GM12878 (cell line): ENCODE measurements around the gene LPIN2. TPM values are rescaled to one million over a fixed set of nuclear protein-coding genes. Genes with fewer than 3 reads are reported as not detected.

Source experiments
- ATAC-seq: fragments of 200-7000 bp; cut with Tn5 transposase; 3 replicates; pipeline ENCODE4 v1.9.1; 2020; ENCODE audit warnings: mild to moderate bottlenecking, moderate library complexity
- BruUV-seq: library from RNA; stranded (reverse); fragments of 400-500 nt; replicated peaks from 2 replicates; lab custom pipeline; 2021; lab: Mats Ljungman, UMichigan
- CTCF ChIA-PET: fragments of 300-600 bp; sonication (Branson Sonifier 250); formaldehyde crosslinking; extraction: SDS; loops from one replicate; lab custom pipeline; 2021; ENCODE audit warnings: inconsistent platforms; lab: Yijun Ruan, JAX
- POLR2A ChIA-PET: fragments of 350-600 bp; formaldehyde crosslinking; extraction: SDS; loops from one replicate; lab custom pipeline; 2021; ENCODE audit warnings: inconsistent platforms; lab: Charles Lee
- RAD21 ChIA-PET: fragments of 300-600 bp; sonication (Branson Sonifier 250); formaldehyde crosslinking; loops from one replicate; lab custom pipeline; 2023; ENCODE audit warnings: antibody characterized with exemption; ENCODE audit not compliant: unreplicated experiment; lab: Charles Lee
- SMC1A ChIA-PET: fragments of 300-600 bp; sonication (Branson Sonifier 250); formaldehyde crosslinking; loops from one replicate; lab custom pipeline; 2023; ENCODE audit not compliant: unreplicated experiment, uncharacterized antibody; lab: Charles Lee
- DNase-seq: peaks from one replicate; pipeline ENCODE4 v3.0.0-alpha.2; 2011; ENCODE audit warnings: low read depth, low spot score
- FAIRE-seq: peaks from 3 replicates; lab custom pipeline; 2011; peaks lifted over from hg19 to GRCh38; lab: Jason Lieb, UNC
- H2AFZ ChIP-seq: 2 replicates; pipeline ENCODE4 v1.6.0; 2011; ENCODE audit warnings: low read depth, low read length, control low read depth; ENCODE audit not compliant: control insufficient read depth
- H3K27ac ChIP-seq: 2 replicates; pipeline ENCODE4 v1.5.1; 2011; ENCODE audit warnings: control low read depth; ENCODE audit not compliant: control insufficient read depth, insufficient read depth
- H3K27me3 ChIP-seq, 2 experiments: replicated peaks in 1 of 2; 2 replicates each; pipeline versions ENCODE4 v1.6.0 to v1.6.1; 2011; ENCODE audit warnings: low read length in 1 of 2; ENCODE audit not compliant: control insufficient read depth in 2 of 2, insufficient read depth in 2 of 2
- H3K36me3 ChIP-seq, 2 experiments: 2 replicates each; pipeline ENCODE4 v1.5.1; 2011; ENCODE audit warnings: low read length in 1 of 2; ENCODE audit not compliant: control insufficient read depth in 2 of 2, insufficient read depth in 2 of 2
- H3K4me1 ChIP-seq: 2 replicates; pipeline ENCODE4 v1.6.1; 2011; ENCODE audit warnings: mild to moderate bottlenecking, low read length, moderate library complexity, mixed read lengths; ENCODE audit not compliant: control insufficient read depth, insufficient read depth
- H3K4me2 ChIP-seq: 2 replicates; pipeline ENCODE4 v1.6.0; 2011; ENCODE audit warnings: control low read depth; ENCODE audit not compliant: control insufficient read depth, insufficient read depth
- H3K4me3 ChIP-seq: fragments of 200-600 bp; sonication (generic); 2 replicates; pipeline ENCODE4 v1.5.1; 2016
- H3K79me2 ChIP-seq: 2 replicates; pipeline ENCODE4 v1.6.0; 2011; ENCODE audit warnings: low read length; ENCODE audit not compliant: control insufficient read depth, insufficient read depth
- H3K9ac ChIP-seq: 2 replicates; pipeline ENCODE4 v1.8.0; 2011; ENCODE audit warnings: low read length, control low read depth, mixed read lengths; ENCODE audit not compliant: control insufficient read depth, insufficient read depth
- H3K9me3 ChIP-seq: replicated peaks from 3 replicates; pipeline ENCODE4 v1.5.1; 2011; ENCODE audit warnings: mild to moderate bottlenecking, low read length; ENCODE audit not compliant: control insufficient read depth, insufficient read depth
- H4K20me1 ChIP-seq: 2 replicates; pipeline ENCODE4 v1.6.0; 2011; ENCODE audit not compliant: control insufficient read depth, insufficient read depth
- CREB1 ChIP-seq: IDR thresholded peaks from 2 replicates; pipeline ENCODE4 v1.6.1; 2012; ENCODE audit warnings: low read depth, mild to moderate bottlenecking, inconsistent platforms
- EGR1 ChIP-seq, 2 experiments: IDR thresholded peaks; 1 replicate in 1 of 2; 2 replicates in 1 of 2; pipeline ENCODE4 v1.6.1; 2011 to 2012; ENCODE audit warnings: low read depth in 2 of 2, low read length in 2 of 2, borderline replicate concordance in 1 of 2, mild to moderate bottlenecking in 1 of 2, moderate library complexity in 1 of 2
- EP300 ChIP-seq, 2 experiments: fragments of 150-350 bp in 1 of 2; IDR thresholded peaks; 2 replicates each; pipeline ENCODE4 v1.6.1; 2011 to 2012; ENCODE audit warnings: low read depth in 2 of 2, low read length in 2 of 2, borderline replicate concordance in 1 of 2, improper control_type of control experiment in 1 of 2, inconsistent platforms in 1 of 2; ENCODE audit not compliant: control insufficient read depth in 1 of 2
- ESRRA ChIP-seq: IDR thresholded peaks from 2 replicates; pipeline ENCODE4 v1.6.1; 2012; ENCODE audit warnings: mild to moderate bottlenecking, low read length, improper control_type of control experiment
- HDAC2 ChIP-seq: fragments of 200-600 bp; sonication (generic); IDR thresholded peaks from 2 replicates; pipeline ENCODE4 v1.6.1; 2017
- IRF4 ChIP-seq: IDR thresholded peaks from 2 replicates; pipeline ENCODE4 v1.6.1; 2011; ENCODE audit warnings: low read depth, low read length
- MTA2 ChIP-seq: fragments of 450-650 bp; IDR thresholded peaks from 2 replicates; pipeline ENCODE4 v1.6.1; 2016; ENCODE audit warnings: low read depth, mild to moderate bottlenecking, moderate library complexity
- NR2C1 ChIP-seq: fragments of 450-650 bp; IDR thresholded peaks from 2 replicates; pipeline ENCODE4 v1.6.1; 2017; ENCODE audit warnings: antibody characterized with exemption, mild to moderate bottlenecking, moderate library complexity
- NR2C2 ChIP-seq: IDR thresholded peaks from 2 replicates; pipeline ENCODE4 v1.6.1; 2011; ENCODE audit warnings: borderline replicate concordance, low read depth; ENCODE audit not compliant: control insufficient read depth, insufficient read length
- NR2F1 ChIP-seq: fragments of 450-650 bp; conservative IDR thresholded peaks from 2 replicates; pipeline ENCODE4 v1.6.1; 2017; ENCODE audit warnings: mild to moderate bottlenecking
- POLR2A ChIP-seq: IDR thresholded peaks from 2 replicates; pipeline ENCODE4 v1.6.1; 2011; ENCODE audit warnings: low read depth, mild to moderate bottlenecking, low read length
- SMAD1 ChIP-seq: fragments of 450-650 bp; IDR thresholded peaks from 2 replicates; pipeline ENCODE4 v1.6.1; 2018; ENCODE audit warnings: mild to moderate bottlenecking, low read depth; ENCODE audit not compliant: partially characterized antibody
- SMAD5 ChIP-seq: IDR thresholded peaks from 2 replicates; pipeline ENCODE4 v1.6.1; 2016; ENCODE audit warnings: antibody characterized with exemption, low read depth
- SREBF1 ChIP-seq: IDR thresholded peaks from 2 replicates; pipeline ENCODE4 v1.6.1; 2012; ENCODE audit warnings: mild to moderate bottlenecking, low read length
- ZNF384 ChIP-seq: IDR thresholded peaks from 2 replicates; pipeline ENCODE4 v1.6.1; 2012; ENCODE audit warnings: low read depth, mild to moderate bottlenecking, low read length, improper control_type of control experiment, borderline replicate concordance
- WGBS: methylation state at CpG from one replicate; pipeline ENCODE4 v1.1.6; 2016; ENCODE audit warnings: low lambda C conversion rate; ENCODE audit not compliant: insufficient replicate concordance, insufficient coverage; ENCODE audit errors: missing lambda C conversion rate; 5-methylcytosine and 5-hydroxymethylcytosine counted together
- in situ Hi-C: fragments of 300-500 bp; cut with MboI; formaldehyde crosslinking; loops from 9 replicates; pipeline ENCODE4 v1.14.3; 2018; ENCODE audit warnings: mixed read lengths
- intact Hi-C: fragments of 100-400 bp; cut with micrococcal nuclease; formaldehyde crosslinking; loops from one replicate; pipeline ENCODE4 v1.14.2; 2022; ENCODE audit not compliant: unreplicated experiment
- polyA plus RNA-seq, 11 experiments: library from polyadenylated mRNA; depleted of rRNA in 4 of 11; unstranded in 6 of 11; stranded (reverse) in 5 of 11; fragments of >200 nt; fragmentation: Nextera tagmentation in 4 of 11; fragmentation: Illumina TruSeq in 1 of 11; extraction: Ambion mirVana in 4 of 11; extraction: Trizol in 1 of 11; gene quantifications; 1 replicate in 1 of 11; 2 replicates in 10 of 11; pipeline versions ENCODE4 v1.2.1 to v1.2.3, GENCODE V29; 2011 to 2016; ENCODE audit warnings: inconsistent platforms in 2 of 11, missing spikeins in 2 of 11, low read depth in 1 of 11
- total RNA-seq, 4 experiments: library from RNA; depleted of rRNA in 3 of 4; stranded (reverse); fragments of >200 nt in 3 of 4; fragmentation: Illumina TruSeq in 1 of 4; extraction: Trizol in 1 of 4; gene quantifications; 2 replicates each; pipeline versions ENCODE4 v1.2.1 to v1.2.3, GENCODE V29; 2013 to 2021
- TF ChIP-seq, protein P1 (sequence below): fragments of 450-650 bp; conservative IDR thresholded peaks from 2 replicates; pipeline ENCODE4 v1.6.1; 2017; ENCODE audit warnings: mild to moderate bottlenecking, moderate library complexity
- TF ChIP-seq, protein P2 (sequence below): fragments of 450-650 bp; IDR thresholded peaks from 2 replicates; pipeline ENCODE4 v1.6.1; 2017; ENCODE audit warnings: antibody characterized with exemption, mild to moderate bottlenecking, moderate library complexity

LPIN2 gene
- total and polyA plus RNA-seq, 10 of the 15 experiments (the other 5 are each of a cell fraction or from before 2014, with no cell fraction given) = 4.1 to 28.0 (median 15.9) TPM

DNA sequence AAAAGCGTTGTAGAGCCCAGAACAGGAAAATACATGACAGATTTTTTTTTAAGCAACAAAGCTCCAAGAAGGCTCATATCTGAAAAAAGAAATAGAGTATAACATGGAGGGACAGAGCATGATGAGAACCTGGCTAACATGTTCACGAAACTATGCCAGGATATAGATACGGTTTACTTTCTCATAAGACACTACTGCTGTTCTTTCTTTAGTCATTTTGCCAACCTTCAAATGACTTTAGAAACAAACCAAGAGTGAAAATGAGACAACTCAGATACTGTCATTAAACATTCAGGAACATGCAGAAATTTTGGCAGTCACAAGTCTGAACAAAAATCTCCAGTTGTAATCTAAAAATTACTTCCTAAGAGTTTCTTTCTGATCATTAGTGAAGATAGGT, 14.3 kb downstream of the LPIN2 start:
- no TSS peak for BruUV-seq
- Histone ChIP-seq H3K4me1 (peaks cover 26% of the 10 kb centered on the region), H3K9me3 (no peaks in the 10 kb centered on the region; the same call in 2 of the 3 replicates), H4K20me1 (no peaks in the 10 kb centered on the region), H3K27me3 (no peaks in the 10 kb centered on the region), H3K4me3 (no peak overlapping the region), H3K4me2 (peak overlapping the region; percentile 67; the same call in 1 of the 2 replicates), H2AFZ (no peak overlapping the region), H3K27ac (peak overlapping the region; percentile 70), H3K36me3 (no peaks in the 10 kb centered on the region; a peak in 1 of 4 replicates), H3K79me2 (peaks cover 28% of the 10 kb centered on the region), H3K9ac (no peak overlapping the region)
- ATAC-seq = no peak
- ChIA-PET POLR2A (interaction anchor here (0.6 to 1.5 kb wide), 4 partner anchors 9 to 252 kb away, joined by 3 to 6 read pairs (median 4); no protein-coding TSS in a partner anchor), CTCF (interaction anchor here (0.7 to 7.2 kb wide), 7 partner anchors 11 to 246 kb away, joined by 3 to 131 read pairs (median 8); partner anchors contain the start of gene MYL12A), RAD21 (interaction anchor here (0.7 to 2.0 kb wide), 7 partner anchors 9 to 258 kb away, joined by 3 to 13 read pairs (median 5); no protein-coding TSS in a partner anchor), SMC1A (interaction anchor here (0.5 to 2.7 kb wide), 9 partner anchors 11 to 248 kb away, joined by 3 to 17 read pairs (median 4); partner anchors contain the start of gene MYL12A)
- FAIRE-seq = no peak
- in situ Hi-C loops = loop anchor here (5.0 kb wide), 1 partner anchor 249 kb away; the partner anchor contains the start of gene MYL12A
- intact Hi-C loops = loop anchor here (5.0 kb wide), 1 partner anchor 64 kb away; no protein-coding TSS in a partner anchor
- TF ChIP-seq NR2F1 = no peak
- no peak for TF ChIP-seq NR2C2
- TF ChIP-seq SMAD5 = no peak
- no peak for TF ChIP-seq ESRRA
- no peak for TF ChIP-seq SREBF1
- TF ChIP-seq, protein P1, sequence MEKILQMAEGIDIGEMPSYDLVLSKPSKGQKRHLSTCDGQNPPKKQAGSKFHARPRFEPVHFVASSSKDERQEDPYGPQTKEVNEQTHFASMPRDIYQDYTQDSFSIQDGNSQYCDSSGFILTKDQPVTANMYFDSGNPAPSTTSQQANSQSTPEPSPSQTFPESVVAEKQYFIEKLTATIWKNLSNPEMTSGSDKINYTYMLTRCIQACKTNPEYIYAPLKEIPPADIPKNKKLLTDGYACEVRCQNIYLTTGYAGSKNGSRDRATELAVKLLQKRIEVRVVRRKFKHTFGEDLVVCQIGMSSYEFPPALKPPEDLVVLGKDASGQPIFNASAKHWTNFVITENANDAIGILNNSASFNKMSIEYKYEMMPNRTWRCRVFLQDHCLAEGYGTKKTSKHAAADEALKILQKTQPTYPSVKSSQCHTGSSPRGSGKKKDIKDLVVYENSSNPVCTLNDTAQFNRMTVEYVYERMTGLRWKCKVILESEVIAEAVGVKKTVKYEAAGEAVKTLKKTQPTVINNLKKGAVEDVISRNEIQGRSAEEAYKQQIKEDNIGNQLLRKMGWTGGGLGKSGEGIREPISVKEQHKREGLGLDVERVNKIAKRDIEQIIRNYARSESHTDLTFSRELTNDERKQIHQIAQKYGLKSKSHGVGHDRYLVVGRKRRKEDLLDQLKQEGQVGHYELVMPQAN = no peak
- TF ChIP-seq EP300 (IDR thresholded peaks at IDR 0.05; ENCODE audit: borderline replicate concordance in 1 of 2, control insufficient read depth in 1 of 2, low read depth in 2 of 2, low read length in 2 of 2) = no peak
- TF ChIP-seq EGR1 (IDR thresholded peaks at IDR 0.05; ENCODE audit: borderline replicate concordance in 1 of 2, low read depth in 2 of 2, low read length in 2 of 2) = no peak
- TF ChIP-seq HDAC2 = no peak
- TF ChIP-seq SMAD1 = no peak
- no peak for TF ChIP-seq IRF4
- TF ChIP-seq CREB1 = no peak
- no peak for TF ChIP-seq MTA2
- TF ChIP-seq NR2C1 = no peak
- no peak for TF ChIP-seq ZNF384
- TF ChIP-seq, protein P2, sequence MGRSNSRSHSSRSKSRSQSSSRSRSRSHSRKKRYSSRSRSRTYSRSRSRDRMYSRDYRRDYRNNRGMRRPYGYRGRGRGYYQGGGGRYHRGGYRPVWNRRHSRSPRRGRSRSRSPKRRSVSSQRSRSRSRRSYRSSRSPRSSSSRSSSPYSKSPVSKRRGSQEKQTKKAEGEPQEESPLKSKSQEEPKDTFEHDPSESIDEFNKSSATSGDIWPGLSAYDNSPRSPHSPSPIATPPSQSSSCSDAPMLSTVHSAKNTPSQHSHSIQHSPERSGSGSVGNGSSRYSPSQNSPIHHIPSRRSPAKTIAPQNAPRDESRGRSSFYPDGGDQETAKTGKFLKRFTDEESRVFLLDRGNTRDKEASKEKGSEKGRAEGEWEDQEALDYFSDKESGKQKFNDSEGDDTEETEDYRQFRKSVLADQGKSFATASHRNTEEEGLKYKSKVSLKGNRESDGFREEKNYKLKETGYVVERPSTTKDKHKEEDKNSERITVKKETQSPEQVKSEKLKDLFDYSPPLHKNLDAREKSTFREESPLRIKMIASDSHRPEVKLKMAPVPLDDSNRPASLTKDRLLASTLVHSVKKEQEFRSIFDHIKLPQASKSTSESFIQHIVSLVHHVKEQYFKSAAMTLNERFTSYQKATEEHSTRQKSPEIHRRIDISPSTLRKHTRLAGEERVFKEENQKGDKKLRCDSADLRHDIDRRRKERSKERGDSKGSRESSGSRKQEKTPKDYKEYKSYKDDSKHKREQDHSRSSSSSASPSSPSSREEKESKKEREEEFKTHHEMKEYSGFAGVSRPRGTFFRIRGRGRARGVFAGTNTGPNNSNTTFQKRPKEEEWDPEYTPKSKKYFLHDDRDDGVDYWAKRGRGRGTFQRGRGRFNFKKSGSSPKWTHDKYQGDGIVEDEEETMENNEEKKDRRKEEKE = no peak
- TF ChIP-seq POLR2A = no peak
- DNase-seq = no peak
- WGBS = 0% methylated on average over 3 of the region's 3 CpGs
